ENCODE results near the gene CMTM7. TPM values are rescaled to one million over a fixed set of nuclear protein-coding genes. Genes with fewer than 3 reads are reported as not detected.

The CMTM7 gene
- total and polyA plus RNA-seq, 10 of the 15 experiments (the other 5 are each of a cell fraction or from before 2014, with no cell fraction given), result 3.7 to 36.4 (median 14.7) TPM

GRCh38 chr3:32502118-32502945 is 110.7 kb downstream of the CMTM7 start, which contains the start of gene CMTM6 (continued):
- TF ChIP-seq NKRF (conservative IDR thresholded peaks at IDR 0.05), result peak; percentile 85
- TF ChIP-seq BCLAF1 (IDR thresholded peaks at IDR 0.05), result no peak
- peak; percentile 49; the same call in 1 of the 2 replicates for TF ChIP-seq CHD2 (IDR thresholded peaks at IDR 0.05; ENCODE audit: borderline replicate concordance, low read depth, low read length)
- no peak for TF ChIP-seq MTA3 (IDR thresholded peaks at IDR 0.05; ENCODE audit: borderline replicate concordance, low read length)
- no peak for TF ChIP-seq RELA (IDR thresholded peaks at IDR 0.05; ENCODE audit: borderline replicate concordance, partially characterized antibody)
- no peak for TF ChIP-seq NRF1 (conservative IDR thresholded peaks at IDR 0.05; ENCODE audit: low read depth, low read length)
- TF ChIP-seq NFYB (IDR thresholded peaks at IDR 0.05; ENCODE audit: insufficient read depth, low read depth, low read length), result no peak
- no peak for TF ChIP-seq BCL3 (IDR thresholded peaks at IDR 0.05; ENCODE audit: borderline replicate concordance, insufficient read depth, low read depth, low read length, poor library complexity, severe bottlenecking)
- no peak for TF ChIP-seq TBL1XR1 (IDR thresholded peaks at IDR 0.05; ENCODE audit: low read depth, low read length)
- TF ChIP-seq RUNX3 (IDR thresholded peaks at IDR 0.05; ENCODE audit: low read length), result peak; percentile 93
- TF ChIP-seq SUZ12 (IDR thresholded peaks at IDR 0.05; ENCODE audit: unreplicated experiment), result no peak
- no peak for TF ChIP-seq CBX5 (IDR thresholded peaks at IDR 0.05; ENCODE audit: low read depth)
- TF ChIP-seq STAT3 (IDR thresholded peaks at IDR 0.05; ENCODE audit: low read depth, low read length), result no peak
- peak; percentile 81; the same call in 1 of the 2 replicates for TF ChIP-seq CBFB (IDR thresholded peaks at IDR 0.05; ENCODE audit: low read depth)
- TF ChIP-seq, protein P1, sequence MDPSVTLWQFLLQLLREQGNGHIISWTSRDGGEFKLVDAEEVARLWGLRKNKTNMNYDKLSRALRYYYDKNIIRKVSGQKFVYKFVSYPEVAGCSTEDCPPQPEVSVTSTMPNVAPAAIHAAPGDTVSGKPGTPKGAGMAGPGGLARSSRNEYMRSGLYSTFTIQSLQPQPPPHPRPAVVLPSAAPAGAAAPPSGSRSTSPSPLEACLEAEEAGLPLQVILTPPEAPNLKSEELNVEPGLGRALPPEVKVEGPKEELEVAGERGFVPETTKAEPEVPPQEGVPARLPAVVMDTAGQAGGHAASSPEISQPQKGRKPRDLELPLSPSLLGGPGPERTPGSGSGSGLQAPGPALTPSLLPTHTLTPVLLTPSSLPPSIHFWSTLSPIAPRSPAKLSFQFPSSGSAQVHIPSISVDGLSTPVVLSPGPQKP (IDR thresholded peaks at IDR 0.05; ENCODE audit: low read depth, low read length), result no peak
- TF ChIP-seq ASH2L (IDR thresholded peaks at IDR 0.05; ENCODE audit: borderline replicate concordance, low read depth), result no peak; the same call in 1 of the 2 replicates
- TF ChIP-seq GABPA (IDR thresholded peaks at IDR 0.05; ENCODE audit: low read depth), result peak; percentile 52; the same call in 1 of the 2 replicates
- TF ChIP-seq MYB (IDR thresholded peaks at IDR 0.05; ENCODE audit: borderline replicate concordance, low read depth, low read length), result no peak
- TF ChIP-seq FOXK2 (IDR thresholded peaks at IDR 0.05), result no peak
- no peak for TF ChIP-seq KAT2A (conservative IDR thresholded peaks at IDR 0.05; ENCODE audit: control insufficient read depth, low read depth, low read length)
- TF ChIP-seq EED (IDR thresholded peaks at IDR 0.05; ENCODE audit: low read depth), result peak; percentile 47
- no peak for TF ChIP-seq EZH2 (IDR thresholded peaks at IDR 0.05; ENCODE audit: borderline replicate concordance, control insufficient read depth, low read depth, low read length)
- TF ChIP-seq ZSCAN29 (IDR thresholded peaks at IDR 0.05), result no peak
